ENCODE measurements around the gene EGLN1.
"Not testable (repeated sequence)": the region's sequence is repeated elsewhere in the genome, so short reads cannot be mapped to it uniquely, and the experiment has no call there.

The EGLN1 gene

GRCh38 chr1:231357187-231357772 lies 64.8 kb downstream of the EGLN1 start:
- DNase-seq = no peak

- no peak for DNase-seq
These were observed 66.9 kb downstream of the EGLN1 start for GRCh38 chr1:231355171-231355570.

DNA sequence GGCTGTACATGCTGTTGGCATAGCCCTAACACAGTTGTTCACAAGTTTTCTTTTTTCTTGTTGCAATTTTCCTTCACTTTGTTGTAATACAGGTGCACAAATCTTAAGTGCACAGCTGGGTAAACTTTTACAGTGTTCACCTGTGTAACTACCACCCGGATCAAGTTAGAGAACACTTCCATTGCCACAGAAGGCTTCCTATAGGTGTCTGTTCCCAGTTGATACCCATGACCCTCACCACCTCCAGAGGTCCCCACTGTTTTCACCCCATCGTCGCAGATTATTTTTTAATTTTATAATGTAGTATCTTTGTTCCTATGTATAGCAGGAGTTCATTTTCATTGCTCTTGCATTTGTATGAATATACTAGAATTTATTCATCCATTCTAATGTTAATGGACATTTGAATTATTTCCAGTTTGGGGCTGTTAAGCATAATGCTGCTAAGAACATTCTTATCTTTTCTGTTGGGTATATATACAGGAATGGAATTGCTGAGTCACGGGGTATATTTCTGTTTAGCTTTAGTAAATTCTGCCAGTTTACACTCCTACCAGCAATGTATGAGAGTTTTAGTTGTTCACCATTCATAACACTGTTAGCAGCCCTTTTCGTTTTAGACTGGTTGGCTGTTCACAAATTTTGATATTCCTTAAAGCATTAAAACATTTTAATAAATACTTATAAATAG lies 67.6 kb downstream of the EGLN1 start:
- no peak for DNase-seq

GRCh38 chr1:231353086-231353485 lies 69.0 kb downstream of the EGLN1 start:
- DNase-seq = no peak

GRCh38 chr1:231351816-231352215 lies 70.3 kb downstream of the EGLN1 start:
- DNase-seq = no peak

- DNase-seq = not testable (repeated sequence)
These were observed 73.2 kb downstream of the EGLN1 start for GRCh38 chr1:231348856-231349255.

- DNase-seq = no peak
These were observed 73.6 kb downstream of the EGLN1 start for GRCh38 chr1:231348442-231348841.

DNA sequence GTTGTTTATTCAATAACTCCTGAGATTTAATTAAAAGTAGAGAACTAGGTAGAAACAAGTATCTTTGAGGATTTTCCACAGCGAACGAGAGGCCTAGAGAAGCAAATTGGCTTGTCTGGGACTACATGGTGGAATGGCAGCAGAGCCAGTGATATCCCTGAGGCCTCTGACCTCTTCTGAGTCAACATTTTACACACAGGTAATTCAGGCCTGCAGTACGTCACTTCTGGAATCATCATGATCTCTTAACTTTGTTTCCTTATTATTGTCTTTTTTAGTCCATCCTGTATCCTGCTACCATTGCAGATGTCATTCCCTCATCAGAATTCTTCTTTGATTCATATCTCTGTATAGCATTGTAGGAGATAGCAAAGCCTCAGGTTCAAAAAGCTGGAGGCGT lies 74.1 kb downstream of the EGLN1 start:
- no peak for DNase-seq

DNA sequence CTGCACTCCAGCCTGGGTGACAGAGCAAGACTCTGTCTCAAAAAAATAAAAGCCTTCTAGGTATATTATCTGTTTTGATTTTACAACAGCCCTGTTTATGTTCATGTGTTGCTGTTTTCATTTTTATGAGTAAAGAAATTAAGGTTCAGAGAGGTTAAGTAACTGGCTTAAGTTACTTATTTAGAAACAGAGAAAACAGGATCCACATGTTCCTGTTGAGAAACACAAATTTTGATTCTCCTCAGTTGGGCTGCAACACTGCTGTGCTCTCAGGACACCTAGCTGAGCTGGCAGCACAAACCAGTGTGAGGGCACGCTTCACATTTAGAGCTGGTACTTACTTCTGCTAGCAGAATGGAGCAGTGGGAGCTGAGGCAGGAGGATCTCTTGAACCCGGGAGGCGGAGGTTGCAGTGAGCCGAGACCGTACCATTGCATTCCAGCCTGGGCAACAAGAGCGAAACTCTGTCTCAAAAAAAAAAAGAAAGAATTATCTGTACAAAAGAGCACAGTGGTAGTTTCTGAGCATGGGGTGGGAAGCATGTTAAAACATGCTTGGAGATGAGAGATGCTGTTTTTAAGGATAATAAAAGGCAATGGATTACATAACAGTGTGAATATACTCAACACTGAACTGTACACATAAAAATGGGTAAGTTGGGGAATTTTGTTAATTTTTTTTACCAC lies 81.6 kb downstream of the EGLN1 start:
- DNase-seq = no peak

GRCh38 chr1:231338270-231339128 lies 83.6 kb downstream of the EGLN1 start, which contains the start of gene SPRTN:
TSS of gene SPRTN (plus strand) at chr1:231338293. CDS start at chr1:231338384, 91 bp downstream.
- no peak for DNase-seq

GRCh38 chr1:231337472-231338269 lies 84.4 kb downstream of the EGLN1 start, which contains the start of gene EXOC8:
TSS of gene EXOC8 (minus strand) at chr1:231337852. CDS start at chr1:231337745, 107 bp downstream.
- DNase-seq = peak; percentile 98

- no peak for DNase-seq
These were observed 85.0 kb downstream of the EGLN1 start for GRCh38 chr1:231337043-231337471.

DNA sequence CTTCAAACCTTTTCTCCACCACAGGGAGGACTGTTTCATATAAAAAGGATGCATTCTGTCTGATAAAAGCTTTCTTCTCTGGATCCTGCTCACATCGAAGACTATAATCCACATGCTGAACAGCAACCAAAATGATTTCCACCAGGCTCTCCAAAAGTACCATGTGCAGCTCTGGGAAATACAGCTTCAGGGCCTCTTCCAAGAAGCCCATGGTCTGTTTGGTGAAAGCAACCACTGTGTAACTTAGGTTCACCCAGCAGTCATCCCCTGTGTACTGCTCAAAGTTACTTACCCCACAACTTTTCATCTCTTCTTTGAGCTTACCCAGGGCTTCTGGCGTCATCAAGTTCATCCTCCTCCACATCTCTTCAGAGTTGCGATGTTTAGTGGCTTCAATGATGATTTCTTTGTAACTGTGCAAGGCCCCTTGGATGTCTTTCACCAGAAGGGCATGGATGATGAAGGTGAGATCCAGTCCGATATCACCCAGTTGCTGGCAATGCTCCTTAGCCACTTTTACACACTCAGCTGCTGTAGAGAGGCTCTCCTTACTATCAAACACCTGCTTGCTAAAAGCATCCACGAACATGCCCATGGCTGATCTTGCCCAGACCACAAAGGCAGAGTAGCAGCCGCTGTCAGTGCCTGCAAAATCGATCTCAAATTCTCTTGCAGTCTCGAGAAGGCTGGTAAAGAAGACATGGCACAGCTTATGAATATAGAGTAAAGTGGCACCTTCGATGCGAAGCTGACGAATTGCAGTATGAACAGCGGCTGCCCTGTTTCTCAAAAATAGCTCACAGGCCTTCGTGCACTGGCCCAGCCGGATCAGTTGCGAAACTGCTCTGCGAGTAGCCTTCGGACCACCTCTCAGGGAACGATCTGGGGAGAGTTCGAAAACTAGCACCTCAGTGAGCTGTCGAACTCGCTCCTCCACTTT lies 86.2 kb downstream of the EGLN1 start:
- peak; percentile 35 for DNase-seq

DNA sequence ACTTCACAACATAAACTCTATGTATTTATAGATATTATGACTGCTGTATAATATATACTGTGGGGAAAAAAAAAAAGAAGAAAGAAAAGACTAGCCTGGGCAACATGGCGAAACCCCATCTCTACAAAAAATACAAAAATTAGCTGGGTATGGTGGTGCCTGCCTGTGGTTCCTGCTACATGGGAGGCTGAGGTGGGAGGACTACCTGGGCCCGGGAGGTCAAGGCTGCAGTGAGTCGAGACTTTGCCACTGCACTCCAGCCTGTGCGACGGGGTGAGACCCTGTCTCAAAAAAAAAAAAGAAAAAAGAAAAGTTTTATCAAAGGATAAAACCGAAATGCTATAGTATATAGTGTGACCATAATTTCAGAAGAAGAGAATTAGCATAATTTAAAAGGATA lies 87.1 kb downstream of the EGLN1 start:
- DNase-seq = no peak

DNA sequence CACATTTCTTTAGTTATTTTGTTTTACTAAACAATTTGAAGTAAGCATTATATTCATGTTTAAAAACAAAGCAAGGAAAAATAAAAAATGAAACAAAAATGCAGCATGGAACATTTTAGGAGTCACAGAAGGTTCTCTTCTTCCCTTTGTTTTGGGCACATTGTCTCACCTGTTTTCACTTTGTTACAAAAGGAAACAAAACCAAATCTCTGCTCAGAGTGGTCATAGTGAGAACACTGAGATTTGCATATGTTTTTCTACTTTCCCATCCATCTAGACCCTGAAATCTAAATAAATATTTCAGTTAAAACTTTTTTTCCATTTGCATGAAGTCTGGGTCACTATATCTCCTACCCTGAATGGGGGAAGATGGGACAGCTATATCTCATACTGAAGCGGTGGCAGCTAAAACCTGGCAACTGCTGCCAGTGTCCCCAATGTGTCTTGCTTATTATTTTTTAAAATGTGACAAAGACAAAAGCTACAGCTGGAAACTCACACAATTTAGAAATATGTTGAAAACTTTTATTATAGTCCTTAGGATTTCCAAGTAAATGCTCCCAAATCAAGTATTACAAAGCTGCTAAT lies 87.9 kb downstream of the EGLN1 start:
- peak; percentile 14 for DNase-seq

DNA sequence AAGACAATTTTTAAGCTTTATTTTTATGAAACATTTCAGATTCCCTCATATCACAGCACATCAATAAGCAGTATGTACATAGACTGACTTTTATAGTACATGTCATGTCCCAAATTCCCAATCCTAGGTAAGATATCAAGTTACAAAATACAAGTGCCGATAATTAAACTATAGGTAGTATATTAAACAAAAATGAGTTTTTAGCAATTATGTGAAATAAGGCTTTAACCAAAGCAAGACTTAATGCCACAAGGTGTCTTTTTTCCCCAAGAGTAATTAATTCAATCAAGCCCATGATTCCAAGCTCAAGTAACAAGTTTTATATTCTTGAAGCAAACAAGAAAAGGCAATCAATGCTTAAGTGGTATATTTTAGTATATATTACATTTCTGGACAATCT lies 89.3 kb downstream of the EGLN1 start:
- DNase-seq = no peak

DNA sequence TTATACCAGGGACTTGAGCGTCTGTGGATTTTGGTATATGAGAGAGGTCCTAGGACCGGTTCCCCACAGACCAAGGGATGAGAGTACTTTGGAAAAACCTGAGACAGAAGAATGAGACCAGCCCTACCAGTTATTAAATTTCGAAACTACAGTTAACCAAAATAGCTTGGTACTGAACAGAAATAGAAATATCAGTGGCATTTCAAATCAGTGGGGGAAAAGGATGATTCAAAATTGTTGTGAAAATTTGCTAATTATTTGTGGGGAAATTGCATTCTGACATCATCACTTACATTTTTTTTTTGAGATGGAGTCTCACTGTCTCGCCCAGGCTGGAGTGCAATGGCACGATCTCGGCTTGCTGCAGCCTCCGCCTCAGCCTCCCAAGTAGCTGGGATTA lies 92.6 kb downstream of the EGLN1 start:
- no peak for DNase-seq

GRCh38 chr1:231327617-231328016 lies 94.5 kb downstream of the EGLN1 start:
- DNase-seq = no peak

DNA sequence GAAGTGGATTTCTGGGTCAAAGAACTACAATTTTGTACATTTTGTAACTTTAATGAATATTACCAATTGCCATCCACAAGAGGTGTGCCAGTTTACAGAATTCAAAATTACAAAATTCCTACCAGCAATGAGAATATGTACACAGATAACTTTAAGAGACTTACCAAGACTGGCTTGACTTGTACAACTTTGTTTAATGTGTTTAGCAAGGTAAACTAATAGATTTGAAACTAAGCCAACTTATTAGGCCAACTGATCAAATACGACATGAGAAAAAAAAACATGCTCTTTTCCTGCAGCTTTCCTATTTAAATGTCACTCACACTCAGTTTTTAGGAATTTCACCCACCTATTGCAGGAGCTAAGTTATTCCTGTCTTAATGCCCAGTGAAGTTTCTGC lies 95.8 kb downstream of the EGLN1 start:
- no peak for DNase-seq

- no peak for DNase-seq
These were observed 97.4 kb downstream of the EGLN1 start for GRCh38 chr1:231324660-231325059.
